Colonic mucosa (tissue), 4 donors: ENCODE data around the gene CWC27. TPM values are rescaled to one million over a fixed set of nuclear protein-coding genes. Genes with fewer than 3 reads are reported as not detected.

Experiments used
- DNase-seq: peaks from one replicate; pipeline ENCODE4 v3.0.0-alpha.2; 2020
- H3K27ac ChIP-seq: fragments of 200-600 bp; one replicate; pipeline ENCODE4 v1.8.0; 2021
- H3K27me3 ChIP-seq: fragments of 200-600 bp; one replicate; pipeline ENCODE4 v1.8.0; 2021
- H3K36me3 ChIP-seq: fragments of 200-600 bp; one replicate; pipeline ENCODE4 v1.8.0; 2021
- H3K4me1 ChIP-seq: fragments of 200-600 bp; one replicate; pipeline ENCODE4 v1.8.0; 2021; ENCODE audit warnings: mild to moderate bottlenecking
- H3K4me3 ChIP-seq: fragments of 200-600 bp; one replicate; pipeline ENCODE4 v1.8.0; 2021
- H3K9ac ChIP-seq, 2 donors: one replicate each; pipeline ENCODE4 v1.7.0; 2013; ENCODE audit warnings: control low read depth in 2 of 2, low read depth in 2 of 2, low read length in 2 of 2
- H3K9me3 ChIP-seq: fragments of 200-600 bp; one replicate; pipeline ENCODE4 v1.8.0; 2021
- intact Hi-C: fragments of 100-400 bp; cut with DNase I; formaldehyde crosslinking; loops from one replicate; pipeline ENCODE4 v1.14.1; 2022
- total RNA-seq, 2 donors: library from RNA; stranded (reverse); fragmentation: NEBNext Ultra II Directional in 1 of 2; extraction: Animal tissue kit (Norgen Biotek cat#: 25700) in 1 of 2; gene quantifications; one replicate each; pipeline ENCODE4 v1.2.1, GENCODE V29; 2021
- TF ChIP-seq, protein P1 (sequence below): fragments of 200-600 bp; IDR thresholded peaks from one replicate; pipeline ENCODE4 v1.8.0; 2022; ENCODE audit warnings: antibody characterized with exemption, mild to moderate bottlenecking
- donor health status: healthy.
- donor health status: DM: no; HTN: no; CAD: no.
- donor health status: DM: no; HTN: no; CAD: no.

CWC27 gene
- total RNA-seq, 2 donors from 2014 or later, result 18.3 to 22.6 TPM

DNA sequence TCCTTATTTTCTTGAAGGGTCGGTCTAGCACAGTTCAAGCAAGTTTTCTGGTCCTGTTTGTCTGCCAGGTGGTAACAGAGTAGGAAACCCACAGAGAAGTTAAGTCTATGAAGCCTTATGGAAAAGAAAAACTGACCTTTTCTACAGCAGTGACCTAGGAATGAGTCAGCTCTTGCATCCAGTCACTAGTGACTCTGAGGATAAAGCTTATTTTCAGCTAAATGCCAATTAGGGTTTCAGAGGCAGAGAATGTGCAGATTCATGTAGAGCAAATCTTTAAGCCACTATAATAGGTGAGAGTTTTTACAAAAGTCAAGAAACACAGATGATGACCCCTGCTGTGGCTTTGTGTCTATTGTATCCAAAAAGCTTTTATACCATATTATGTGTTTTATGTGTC lies 100.7 kb downstream of the CWC27 start:
- intact Hi-C loops, result no loop called here
- Histone ChIP-seq H3K27me3 (no peaks in the 10 kb centered on the region), H3K9me3 (no peaks in the 10 kb centered on the region), H3K27ac (no peak overlapping the region), H3K4me3 (no peak overlapping the region), H3K36me3 (no peaks in the 10 kb centered on the region), H3K9ac (no peak overlapping the region), H3K4me1 (no peaks in the 10 kb centered on the region)
- TF ChIP-seq, protein P1, sequence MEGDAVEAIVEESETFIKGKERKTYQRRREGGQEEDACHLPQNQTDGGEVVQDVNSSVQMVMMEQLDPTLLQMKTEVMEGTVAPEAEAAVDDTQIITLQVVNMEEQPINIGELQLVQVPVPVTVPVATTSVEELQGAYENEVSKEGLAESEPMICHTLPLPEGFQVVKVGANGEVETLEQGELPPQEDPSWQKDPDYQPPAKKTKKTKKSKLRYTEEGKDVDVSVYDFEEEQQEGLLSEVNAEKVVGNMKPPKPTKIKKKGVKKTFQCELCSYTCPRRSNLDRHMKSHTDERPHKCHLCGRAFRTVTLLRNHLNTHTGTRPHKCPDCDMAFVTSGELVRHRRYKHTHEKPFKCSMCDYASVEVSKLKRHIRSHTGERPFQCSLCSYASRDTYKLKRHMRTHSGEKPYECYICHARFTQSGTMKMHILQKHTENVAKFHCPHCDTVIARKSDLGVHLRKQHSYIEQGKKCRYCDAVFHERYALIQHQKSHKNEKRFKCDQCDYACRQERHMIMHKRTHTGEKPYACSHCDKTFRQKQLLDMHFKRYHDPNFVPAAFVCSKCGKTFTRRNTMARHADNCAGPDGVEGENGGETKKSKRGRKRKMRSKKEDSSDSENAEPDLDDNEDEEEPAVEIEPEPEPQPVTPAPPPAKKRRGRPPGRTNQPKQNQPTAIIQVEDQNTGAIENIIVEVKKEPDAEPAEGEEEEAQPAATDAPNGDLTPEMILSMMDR, result no peak
- DNase-seq, result no peak

DNA sequence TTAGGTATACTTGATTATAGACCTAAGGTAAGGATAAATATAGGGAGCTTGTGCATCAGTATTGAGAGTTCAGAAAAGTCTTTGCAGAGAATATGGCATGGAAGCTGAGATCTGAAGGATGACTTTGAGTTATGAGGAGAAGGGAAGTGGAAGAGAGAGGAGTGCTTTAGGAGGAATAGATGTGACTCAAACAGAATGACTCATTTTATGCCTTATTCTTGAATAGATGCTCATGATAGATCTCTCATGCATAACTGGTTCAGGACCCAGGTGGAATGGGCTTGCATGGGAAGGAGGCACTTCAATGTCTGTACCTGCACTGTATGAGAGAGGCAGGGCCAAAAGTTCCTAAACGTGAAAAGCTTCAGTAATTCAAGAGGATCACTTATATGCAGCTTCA lies 103.3 kb downstream of the CWC27 start:
- no peaks in the 10 kb centered on the region for H3K27me3 ChIP-seq
- no peaks in the 10 kb centered on the region for H3K9me3 ChIP-seq
- no peak overlapping the region for H3K9ac ChIP-seq
- no peak for DNase-seq
- intact Hi-C loops, result no loop called here
- TF ChIP-seq, protein P1, result no peak
- H3K36me3 ChIP-seq, result no peaks in the 10 kb centered on the region
- no peak overlapping the region for H3K4me3 ChIP-seq
- H3K4me1 ChIP-seq, result no peaks in the 10 kb centered on the region
- H3K27ac ChIP-seq, result no peak overlapping the region

DNA sequence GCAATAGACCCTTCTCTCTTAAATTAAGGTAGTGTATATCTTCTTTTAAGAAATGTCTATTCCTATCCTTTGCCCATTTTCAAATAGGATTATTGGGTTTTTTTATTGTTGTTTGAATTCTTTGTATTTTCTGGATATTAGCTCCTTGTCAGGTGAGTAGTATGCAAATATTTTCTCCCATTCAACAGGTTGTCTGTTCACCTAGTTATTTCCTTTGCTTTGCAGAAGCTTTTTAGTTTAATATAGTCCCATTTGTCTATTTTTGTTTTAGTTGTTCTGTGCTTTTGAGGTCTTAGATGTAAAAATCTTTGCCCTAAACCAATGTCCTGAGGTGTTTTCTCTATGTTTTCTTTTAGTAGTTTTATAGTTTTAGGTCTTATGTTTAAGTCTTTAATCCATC lies 104.7 kb downstream of the CWC27 start:
- Histone ChIP-seq H3K9ac (no peak overlapping the region), H3K27me3 (no peaks in the 10 kb centered on the region), H3K4me3 (no peak overlapping the region), H3K4me1 (no peaks in the 10 kb centered on the region), H3K9me3 (no peaks in the 10 kb centered on the region), H3K27ac (no peak overlapping the region), H3K36me3 (no peaks in the 10 kb centered on the region)
- intact Hi-C loops, result no loop called here
- TF ChIP-seq, protein P1, result no peak
- DNase-seq, result no peak

DNA sequence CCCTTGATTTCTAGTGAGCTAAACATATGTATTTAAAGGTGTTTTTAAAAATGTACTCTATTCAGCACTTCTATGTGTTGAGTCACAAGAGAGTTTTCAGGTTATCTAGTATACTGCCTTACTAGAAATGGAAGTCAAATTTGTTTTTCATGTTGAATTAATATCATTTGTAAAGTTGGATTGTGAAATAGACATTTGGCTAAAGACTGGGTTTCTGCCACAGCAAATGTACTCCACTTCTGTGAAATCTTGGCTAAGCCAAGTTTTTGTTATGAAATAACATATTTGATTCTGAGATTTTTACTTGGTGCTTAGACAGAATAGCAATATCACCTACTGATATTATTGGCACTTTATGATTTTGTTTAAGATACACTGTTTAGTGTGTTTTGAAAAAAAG lies 106.0 kb downstream of the CWC27 start:
- intact Hi-C loops, result no loop called here
- no peak for DNase-seq
- Histone ChIP-seq H3K9ac (no peak overlapping the region), H3K4me3 (no peak overlapping the region), H3K36me3 (no peaks in the 10 kb centered on the region), H3K9me3 (no peaks in the 10 kb centered on the region), H3K27ac (no peak overlapping the region), H3K4me1 (no peaks in the 10 kb centered on the region), H3K27me3 (no peaks in the 10 kb centered on the region)
- TF ChIP-seq, protein P1, result no peak

DNA sequence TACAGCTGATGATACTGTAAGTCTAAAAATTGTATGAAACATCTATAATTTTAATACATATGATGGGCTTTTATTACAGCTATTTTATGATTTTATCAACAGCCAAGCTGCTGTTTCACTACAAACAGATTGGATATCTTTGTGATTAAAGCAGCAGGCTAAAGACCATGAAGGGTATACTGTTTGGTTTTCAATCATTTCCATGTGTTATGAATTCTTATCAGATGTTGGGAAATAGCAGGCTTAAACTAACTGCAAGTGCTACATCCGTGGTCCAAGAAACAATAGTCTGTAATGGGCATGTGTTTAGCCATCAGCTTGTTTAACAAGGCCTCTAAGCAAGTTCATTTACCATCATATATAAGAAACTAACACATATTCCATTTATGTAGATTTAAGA lies 107.5 kb downstream of the CWC27 start:
- TF ChIP-seq, protein P1, result no peak
- DNase-seq, result no peak
- no peaks in the 10 kb centered on the region for H3K4me1 ChIP-seq
- H3K9me3 ChIP-seq, result no peaks in the 10 kb centered on the region
- no peaks in the 10 kb centered on the region for H3K27me3 ChIP-seq
- no peak overlapping the region for H3K4me3 ChIP-seq
- H3K27ac ChIP-seq, result no peak overlapping the region
- no peaks in the 10 kb centered on the region for H3K36me3 ChIP-seq
- intact Hi-C loops, result no loop called here
- no peak overlapping the region for H3K9ac ChIP-seq

DNA sequence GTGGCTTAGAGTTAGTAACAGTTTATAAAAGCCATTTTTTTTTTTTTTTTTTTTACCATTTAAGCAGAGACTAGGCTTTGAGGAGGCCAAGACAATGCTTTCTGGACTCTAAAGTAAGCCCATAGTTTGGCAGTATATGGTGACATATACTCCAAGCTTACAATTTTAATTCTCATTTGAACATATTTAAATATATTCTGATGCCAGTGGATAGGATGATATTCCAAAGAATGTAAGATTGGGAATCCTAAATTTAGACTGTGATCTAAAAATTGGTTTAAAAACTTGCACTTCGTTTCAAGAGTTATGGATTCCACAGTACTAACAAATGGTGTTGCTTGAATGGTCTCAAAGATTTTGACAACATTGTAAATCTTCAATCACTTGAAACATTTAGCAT lies 112.1 kb downstream of the CWC27 start:
- Histone ChIP-seq H3K27me3 (no peaks in the 10 kb centered on the region), H3K4me1 (no peaks in the 10 kb centered on the region), H3K36me3 (no peaks in the 10 kb centered on the region), H3K9me3 (no peaks in the 10 kb centered on the region), H3K4me3 (no peak overlapping the region), H3K27ac (no peak overlapping the region), H3K9ac (no peak overlapping the region)
- no peak for DNase-seq
- TF ChIP-seq, protein P1, result no peak
- intact Hi-C loops, result no loop called here
